Testis (tissue), 2 donors: Measurements from ENCODE around the gene COPS2.

Source experiments
- CTCF ChIP-seq, 3 experiments: fragments of 450-650 bp in 2 of 3; fragments of 200-600 bp in 1 of 3; sonication (generic) in 1 of 3; IDR thresholded peaks; one replicate each; pipeline ENCODE4 v1.5.1; 2016 to 2019; ENCODE audit warnings: antibody characterized with exemption in 3 of 3, mild to moderate bottlenecking in 2 of 3, moderate library complexity in 1 of 3
- POLR2A ChIP-seq: fragments of 450-650 bp; IDR thresholded peaks from one replicate; pipeline ENCODE4 v1.6.1; 2017; ENCODE audit warnings: antibody characterized with exemption, mild to moderate bottlenecking, moderate library complexity

GRCh38 chr15:49169880-49170597 lies 14.6 kb upstream of the COPS2 start, which contains the start of gene GALK2:
- TF ChIP-seq CTCF (IDR thresholded peaks at IDR 0.05): no peak
- no peak for TF ChIP-seq POLR2A
